NCI-H524 (cell line): ENCODE data around the gene VPS45.
A peak's percentile ranks its signal among the peaks of the same experiment; 100 is the strongest.
"Not testable (repeated sequence)": the region's sequence is repeated elsewhere in the genome, so short reads cannot be mapped to it uniquely, and the experiment has no call there.

Experiments
- DNase-seq, 2 experiments: peaks; one replicate each; lab custom pipeline; 2025; lab: John Stamatoyannopoulos, UW

Gene VPS45

GRCh38 chr1:150067184-150068108 is at the start of gene VPS45:
TSS of gene VPS45 (plus strand) at chr1:150067776. CDS start at chr1:150067858, 82 bp downstream.
- DNase-seq: peak; percentile 88 to 91

GRCh38 chr1:150018165-150018564 is 49.4 kb upstream of the VPS45 start:
- DNase-seq: no peak

- no peak for DNase-seq
Measured at GRCh38 chr1:150020711-150021110, 46.9 kb upstream of the VPS45 start.

GRCh38 chr1:150021191-150021694 is 46.3 kb upstream of the VPS45 start:
- no peak for DNase-seq

GRCh38 chr1:150022357-150022756 is 45.2 kb upstream of the VPS45 start:
- DNase-seq: no peak

GRCh38 chr1:150024156-150024555 is 43.4 kb upstream of the VPS45 start:
- peak in 1 of 2 experiments; percentile 42 for DNase-seq

GRCh38 chr1:150028322-150028721 is 39.3 kb upstream of the VPS45 start:
- no peak for DNase-seq

GRCh38 chr1:150034336-150034735 is 33.2 kb upstream of the VPS45 start:
- no peak for DNase-seq

- DNase-seq: no peak
Measured at GRCh38 chr1:150049926-150050325, 17.6 kb upstream of the VPS45 start.

- no peak for DNase-seq
Measured at GRCh38 chr1:150051089-150051373, 16.5 kb upstream of the VPS45 start.

GRCh38 chr1:150051905-150052412 is 15.6 kb upstream of the VPS45 start:
- not testable (repeated sequence) for DNase-seq

- DNase-seq: no peak
Measured at GRCh38 chr1:150053926-150054325, 13.7 kb upstream of the VPS45 start.

GRCh38 chr1:150055507-150055906 is 12.1 kb upstream of the VPS45 start:
- not testable (repeated sequence) for DNase-seq

- DNase-seq: no peak
Measured at GRCh38 chr1:150056407-150056806, 11.2 kb upstream of the VPS45 start.

GRCh38 chr1:150060260-150060659 is 7.3 kb upstream of the VPS45 start:
- DNase-seq: no peak

GRCh38 chr1:150061632-150062101 is 5.9 kb upstream of the VPS45 start:
- DNase-seq: no peak

- no peak for DNase-seq
Measured at GRCh38 chr1:150062113-150062512, 5.5 kb upstream of the VPS45 start.

GRCh38 chr1:150065184-150065871 is 2.2 kb upstream of the VPS45 start:
- DNase-seq: no peak

- no peak for DNase-seq
Measured at GRCh38 chr1:150066328-150066727, 1.2 kb upstream of the VPS45 start.

- DNase-seq: peak; percentile 68 to 72
Measured at GRCh38 chr1:150066838-150067183, 765 bp upstream of the VPS45 start.

- DNase-seq: no peak
Measured at GRCh38 chr1:150068109-150068435, 496 bp downstream of the VPS45 start.

- no peak for DNase-seq
Measured at GRCh38 chr1:150069923-150070322, 2.3 kb downstream of the VPS45 start.

GRCh38 chr1:150072959-150073358 is 5.4 kb downstream of the VPS45 start:
- DNase-seq: peak in 1 of 2 experiments; percentile 3
